Measurements from ENCODE around the gene RALGAPB. TPM values are rescaled to one million over a fixed set of nuclear protein-coding genes. Genes with fewer than 3 reads are reported as not detected.
A peak's percentile ranks its signal among the peaks of the same experiment; 100 is the strongest.

The RALGAPB gene
- total and polyA plus RNA-seq, 3 experiments from 2014 or later, result 13.9 to 35.0 (median 33.8) TPM

DNA sequence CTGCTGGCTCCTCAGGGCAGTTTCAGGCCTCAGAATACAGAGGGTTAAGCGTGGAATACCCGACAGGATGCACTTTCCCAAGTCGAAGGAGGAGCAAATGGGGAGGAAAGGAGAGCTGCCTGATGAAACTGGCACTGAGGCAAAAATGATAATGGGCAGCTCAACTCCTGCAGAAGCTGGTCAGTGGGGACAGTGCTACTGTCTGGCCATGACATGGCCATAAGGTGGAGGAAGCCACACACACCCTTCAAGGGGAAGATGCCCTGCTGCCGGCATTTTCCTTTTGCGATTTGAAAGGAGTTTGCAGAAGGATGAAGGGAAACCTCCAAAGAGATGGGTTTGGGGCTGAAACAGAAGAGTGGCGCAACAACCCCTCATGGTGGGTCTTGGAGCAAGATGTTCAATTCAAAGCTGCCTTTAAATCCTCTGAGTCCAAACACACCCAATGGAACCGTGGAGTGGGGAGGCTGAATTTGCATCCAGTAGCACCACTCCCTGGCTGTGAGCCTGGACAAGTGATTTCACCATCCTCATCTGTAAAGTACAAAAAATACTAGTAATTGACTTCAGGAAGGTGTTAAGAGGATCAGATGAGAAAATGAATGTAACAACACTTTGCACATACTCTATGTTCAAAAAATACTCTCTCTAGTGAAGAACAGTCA lies 111.6 kb downstream of the RALGAPB start:
- H3K4me3 Mint-ChIP-seq, result no peak overlapping the region
- CTCF ChIA-PET, result no interaction called here
- H3K9me3 Mint-ChIP-seq, result no peaks in the 10 kb centered on the region
- DNase-seq, result no peak
- H3K4me3 ChIP-seq (ENCODE audit: low read length), result no peak overlapping the region
- no peaks in the 10 kb centered on the region for H3K9me3 ChIP-seq (ENCODE audit: low read length)
- no peaks in the 10 kb centered on the region for H3K27me3 ChIP-seq (ENCODE audit: insufficient read depth, low read length, poor library complexity, severe bottlenecking)
- H3K27ac ChIP-seq (ENCODE audit: low read depth, low read length), result no peak overlapping the region
- no peaks in the 10 kb centered on the region for H3K36me3 ChIP-seq (ENCODE audit: insufficient read depth, low read length)
- peaks cover 5 to 9% of the 10 kb centered on the region in 2 donors for H3K27me3 Mint-ChIP-seq
- no peaks in the 10 kb centered on the region for H3K36me3 Mint-ChIP-seq
- H3K27ac Mint-ChIP-seq, result peak overlapping the region in 1 of 8 donors; percentile 38
- no peaks in the 10 kb centered on the region for H3K4me1 Mint-ChIP-seq
- no peaks in the 10 kb centered on the region for H3K4me1 ChIP-seq (ENCODE audit: insufficient read depth, low read length)
- POLR2A ChIA-PET, result no interaction called here

DNA sequence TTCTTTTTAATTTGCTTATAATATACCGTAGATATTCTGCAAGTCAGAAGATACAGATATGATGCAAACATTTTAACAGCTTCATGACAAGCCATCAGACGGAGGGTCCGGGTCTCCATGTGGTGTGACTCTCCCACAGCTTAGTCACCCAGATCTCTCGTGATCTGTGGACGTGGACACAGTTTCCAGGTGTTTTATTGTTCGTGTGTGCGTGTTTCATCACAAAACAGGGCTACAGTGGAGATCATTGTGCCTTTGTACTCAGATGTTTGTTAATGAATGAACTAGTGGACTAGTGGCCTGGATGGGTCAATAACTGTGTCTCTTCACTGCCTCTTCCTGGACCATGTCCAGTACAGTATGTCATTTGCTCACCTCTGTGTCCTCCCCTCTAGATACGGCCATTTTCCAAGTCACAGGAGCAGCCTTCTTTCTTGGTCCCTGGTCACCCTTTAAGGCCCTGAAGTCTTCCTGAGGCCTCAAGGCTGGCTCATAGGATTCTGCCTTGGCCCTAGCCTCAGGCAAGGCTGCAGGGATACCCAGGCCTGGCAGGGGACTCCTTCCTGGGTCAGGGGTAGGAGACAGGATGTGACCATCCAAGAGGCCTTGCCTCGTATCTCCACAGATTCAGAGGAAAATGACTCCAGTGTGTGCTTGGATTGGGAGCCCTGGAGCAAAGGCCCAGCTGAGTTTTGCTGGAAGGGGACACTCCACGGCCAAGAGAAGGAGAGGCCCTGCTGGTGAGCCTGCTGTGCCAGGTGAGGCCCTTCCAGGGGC lies 112.9 kb downstream of the RALGAPB start:
- DNase-seq, result no peak
- H3K9me3 Mint-ChIP-seq, result no peaks in the 10 kb centered on the region
- no peaks in the 10 kb centered on the region for H3K4me1 Mint-ChIP-seq
- H3K4me3 ChIP-seq (ENCODE audit: low read length), result no peak overlapping the region
- no peaks in the 10 kb centered on the region for H3K36me3 ChIP-seq (ENCODE audit: insufficient read depth, low read length)
- no peaks in the 10 kb centered on the region for H3K27me3 ChIP-seq (ENCODE audit: insufficient read depth, low read length, poor library complexity, severe bottlenecking)
- H3K4me3 Mint-ChIP-seq, result no peak overlapping the region
- ChIA-PET POLR2A (no interaction called here), CTCF (no interaction called here)
- H3K36me3 Mint-ChIP-seq, result no peaks in the 10 kb centered on the region
- H3K4me1 ChIP-seq (ENCODE audit: insufficient read depth, low read length), result no peaks in the 10 kb centered on the region
- H3K9me3 ChIP-seq (ENCODE audit: low read length), result no peaks in the 10 kb centered on the region
- H3K27ac ChIP-seq (ENCODE audit: low read depth, low read length), result no peak overlapping the region
- H3K27ac Mint-ChIP-seq, result no peak overlapping the region
- H3K27me3 Mint-ChIP-seq, result peaks cover 5 to 9% of the 10 kb centered on the region in 2 donors

DNA sequence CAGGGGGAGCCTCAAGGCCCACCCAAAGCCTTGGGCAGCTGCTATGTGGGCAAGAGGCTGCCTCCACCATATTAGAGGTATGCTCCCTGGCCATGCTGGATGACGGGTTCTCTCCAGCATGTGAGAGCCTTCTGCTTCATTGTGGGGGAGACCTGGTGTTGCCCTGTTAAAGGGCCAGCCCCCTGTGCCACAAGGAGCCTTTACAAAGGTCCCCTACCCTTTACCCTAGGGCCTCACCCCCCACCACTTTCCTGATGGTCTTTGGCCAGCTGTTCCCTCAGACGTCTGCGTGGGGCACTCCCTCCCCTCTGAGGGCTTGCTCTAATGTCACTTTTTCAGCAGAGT lies 113.5 kb downstream of the RALGAPB start:
- CTCF ChIA-PET, result no interaction called here
- no peak for DNase-seq
- POLR2A ChIA-PET, result no interaction called here
- Histone ChIP-seq H3K27me3 (ENCODE audit: insufficient read depth, low read length, poor library complexity, severe bottlenecking) (no peaks in the 10 kb centered on the region), H3K27ac (ENCODE audit: low read depth, low read length) (no peak overlapping the region), H3K4me1 (ENCODE audit: insufficient read depth, low read length) (no peaks in the 10 kb centered on the region), H3K36me3 (ENCODE audit: insufficient read depth, low read length) (no peaks in the 10 kb centered on the region), H3K4me3 (ENCODE audit: low read length) (no peak overlapping the region), H3K9me3 (ENCODE audit: low read length) (no peaks in the 10 kb centered on the region)
- peaks cover 5 to 9% of the 10 kb centered on the region in 2 donors for H3K27me3 Mint-ChIP-seq
- H3K4me3 Mint-ChIP-seq, result no peak overlapping the region
- no peaks in the 10 kb centered on the region for H3K9me3 Mint-ChIP-seq
- H3K27ac Mint-ChIP-seq, result no peak overlapping the region
- no peaks in the 10 kb centered on the region for H3K4me1 Mint-ChIP-seq
- H3K36me3 Mint-ChIP-seq, result no peaks in the 10 kb centered on the region

DNA sequence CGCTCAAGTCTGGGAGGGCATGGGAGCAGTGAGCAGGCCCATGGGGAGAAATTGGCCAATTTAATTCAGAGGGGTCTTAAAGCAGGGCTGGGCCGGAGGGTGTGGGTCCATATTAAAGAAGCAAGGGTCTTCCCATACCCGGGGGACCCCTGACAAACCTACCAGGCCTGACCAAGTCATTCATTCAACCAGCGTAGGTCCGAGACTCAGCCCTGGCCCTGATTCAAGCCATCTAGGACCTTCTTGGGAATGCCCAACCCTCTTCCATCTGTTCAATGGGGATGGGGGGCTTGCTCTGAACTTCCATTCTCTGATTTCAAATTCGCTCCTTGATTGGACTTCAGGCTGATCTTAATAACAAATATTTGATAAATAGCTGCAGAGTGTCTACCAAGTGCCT lies 115.7 kb downstream of the RALGAPB start:
- CTCF ChIA-PET, result no interaction called here
- no peak overlapping the region for H3K4me3 ChIP-seq (ENCODE audit: low read length)
- no peaks in the 10 kb centered on the region for H3K36me3 Mint-ChIP-seq
- H3K27ac Mint-ChIP-seq, result peak overlapping the region in 1 of 8 donors; percentile 61
- no peaks in the 10 kb centered on the region for H3K9me3 ChIP-seq (ENCODE audit: low read length)
- no peak for DNase-seq
- H3K27me3 ChIP-seq (ENCODE audit: insufficient read depth, low read length, poor library complexity, severe bottlenecking), result no peaks in the 10 kb centered on the region
- peaks cover 9 to 11% of the 10 kb centered on the region in 2 donors for H3K27me3 Mint-ChIP-seq
- H3K4me3 Mint-ChIP-seq, result no peak overlapping the region
- H3K9me3 Mint-ChIP-seq, result no peaks in the 10 kb centered on the region
- POLR2A ChIA-PET, result no interaction called here
- no peaks in the 10 kb centered on the region for H3K4me1 Mint-ChIP-seq
- H3K27ac ChIP-seq (ENCODE audit: low read depth, low read length), result no peak overlapping the region
- H3K36me3 ChIP-seq (ENCODE audit: insufficient read depth, low read length), result no peaks in the 10 kb centered on the region
- H3K4me1 ChIP-seq (ENCODE audit: insufficient read depth, low read length), result no peaks in the 10 kb centered on the region

DNA sequence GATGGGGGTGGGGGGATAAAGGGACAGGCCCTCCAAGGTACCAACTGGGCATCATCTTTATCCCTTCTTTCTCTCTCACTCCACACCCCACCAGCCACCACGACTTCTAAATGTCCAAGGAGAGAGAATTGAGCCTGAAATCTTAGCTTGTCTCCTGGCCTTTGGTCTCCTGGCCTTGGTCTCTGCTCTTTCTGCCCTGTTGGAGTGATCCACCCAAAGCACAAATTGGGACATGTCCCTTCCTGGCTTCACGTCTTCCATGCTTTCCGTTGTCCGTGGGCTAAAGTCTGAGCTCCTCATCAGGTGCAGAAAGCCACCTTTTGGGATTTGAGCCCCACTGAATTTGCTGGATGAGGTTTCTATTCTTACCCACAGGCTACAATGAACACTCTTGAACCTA lies 116.7 kb downstream of the RALGAPB start:
- H3K27ac Mint-ChIP-seq, result no peak overlapping the region
- POLR2A ChIA-PET, result no interaction called here
- H3K9me3 ChIP-seq (ENCODE audit: low read length), result no peaks in the 10 kb centered on the region
- CTCF ChIA-PET, result no interaction called here
- H3K27me3 ChIP-seq (ENCODE audit: insufficient read depth, low read length, poor library complexity, severe bottlenecking), result no peaks in the 10 kb centered on the region
- no peaks in the 10 kb centered on the region for H3K4me1 Mint-ChIP-seq
- no peak for DNase-seq
- no peaks in the 10 kb centered on the region for H3K36me3 Mint-ChIP-seq
- no peak overlapping the region for H3K27ac ChIP-seq (ENCODE audit: low read depth, low read length)
- no peaks in the 10 kb centered on the region for H3K36me3 ChIP-seq (ENCODE audit: insufficient read depth, low read length)
- H3K4me1 ChIP-seq (ENCODE audit: insufficient read depth, low read length), result no peaks in the 10 kb centered on the region
- H3K4me3 Mint-ChIP-seq, result no peak overlapping the region
- H3K9me3 Mint-ChIP-seq, result no peaks in the 10 kb centered on the region
- H3K27me3 Mint-ChIP-seq, result peaks cover 9 to 11% of the 10 kb centered on the region in 2 donors
- no peak overlapping the region for H3K4me3 ChIP-seq (ENCODE audit: low read length)

DNA sequence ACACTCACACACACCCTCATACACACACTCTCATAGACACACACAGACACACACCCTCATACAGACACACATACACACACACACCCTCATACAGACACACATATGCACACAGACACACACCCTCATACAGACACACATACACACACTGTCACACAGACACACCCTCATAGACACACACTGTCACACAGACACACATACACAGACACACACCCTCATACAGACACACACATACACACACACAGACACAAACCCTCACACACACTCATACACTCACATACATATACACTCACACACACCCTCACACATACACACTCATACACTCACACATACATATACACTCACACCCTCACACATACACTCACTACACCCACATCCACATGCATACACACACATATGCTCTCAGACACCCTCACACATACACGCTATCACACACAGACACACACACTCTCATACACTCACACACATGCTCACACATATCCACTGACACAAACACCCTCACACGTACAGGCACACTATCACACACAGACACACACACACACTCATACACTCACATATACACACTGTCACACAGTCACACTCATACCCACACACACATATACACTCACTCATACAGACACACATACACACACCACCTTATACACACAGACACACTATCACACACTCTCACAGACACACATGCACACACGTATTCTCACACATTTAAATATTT lies 117.5 kb downstream of the RALGAPB start:
- H3K27ac ChIP-seq (ENCODE audit: low read depth, low read length), result no peak overlapping the region
- H3K27ac Mint-ChIP-seq, result no peak overlapping the region
- H3K4me3 ChIP-seq (ENCODE audit: low read length), result no peak overlapping the region
- ChIA-PET POLR2A (no interaction called here), CTCF (no interaction called here)
- H3K9me3 Mint-ChIP-seq, result no peaks in the 10 kb centered on the region
- no peaks in the 10 kb centered on the region for H3K36me3 Mint-ChIP-seq
- DNase-seq, result no peak
- H3K27me3 ChIP-seq (ENCODE audit: insufficient read depth, low read length, poor library complexity, severe bottlenecking), result no peaks in the 10 kb centered on the region
- no peak overlapping the region for H3K4me3 Mint-ChIP-seq
- no peaks in the 10 kb centered on the region for H3K36me3 ChIP-seq (ENCODE audit: insufficient read depth, low read length)
- no peaks in the 10 kb centered on the region for H3K4me1 ChIP-seq (ENCODE audit: insufficient read depth, low read length)
- peaks cover 9 to 11% of the 10 kb centered on the region in 2 donors for H3K27me3 Mint-ChIP-seq
- H3K9me3 ChIP-seq (ENCODE audit: low read length), result no peaks in the 10 kb centered on the region
- H3K4me1 Mint-ChIP-seq, result no peaks in the 10 kb centered on the region

DNA sequence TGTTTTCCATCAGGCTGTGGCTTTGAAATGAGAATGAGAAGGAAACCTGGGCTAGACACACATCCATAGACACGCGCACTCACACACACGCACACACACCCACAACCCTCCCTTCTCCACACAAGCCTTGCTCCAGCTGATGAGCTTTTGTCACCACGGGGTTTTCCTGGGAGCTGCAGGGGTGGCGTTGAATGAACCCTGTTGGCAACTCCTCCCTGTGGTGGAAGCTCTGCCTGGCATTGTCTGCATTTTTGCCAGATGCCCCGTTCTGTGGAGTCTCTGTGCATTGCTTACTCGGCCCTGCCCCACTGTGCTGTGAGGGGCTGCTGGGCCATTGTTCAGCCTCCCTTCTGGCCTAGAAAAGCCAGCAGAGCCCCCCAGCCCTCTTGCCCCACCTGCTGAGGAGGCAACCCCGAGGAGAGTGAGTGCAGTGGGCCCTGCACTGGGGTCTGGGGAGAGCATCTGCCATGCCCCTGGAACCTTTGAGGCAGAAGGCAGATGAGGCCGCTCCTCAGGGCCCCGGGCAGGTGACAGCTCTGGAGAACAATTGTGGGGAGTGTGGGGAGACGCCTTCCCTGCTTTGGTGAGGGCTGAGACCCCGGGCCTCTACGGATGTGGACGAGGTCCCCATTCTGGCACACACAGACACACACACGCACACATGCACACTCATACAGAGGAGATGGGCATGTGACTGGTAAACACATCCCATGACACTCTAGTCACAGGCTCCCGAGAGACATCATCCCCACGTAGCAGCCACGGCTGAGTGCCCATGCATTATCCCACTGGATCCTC lies 118.2 kb downstream of the RALGAPB start:
- DNase-seq, result no peak
- Mint-ChIP-seq H3K4me3 (no peak overlapping the region), H3K36me3 (no peaks in the 10 kb centered on the region), H3K27ac (no peak overlapping the region), H3K9me3 (no peaks in the 10 kb centered on the region), H3K27me3 (peaks cover 9 to 11% of the 10 kb centered on the region in 2 donors), H3K4me1 (no peaks in the 10 kb centered on the region)
- Histone ChIP-seq H3K4me1 (ENCODE audit: insufficient read depth, low read length) (no peaks in the 10 kb centered on the region), H3K27me3 (ENCODE audit: insufficient read depth, low read length, poor library complexity, severe bottlenecking) (no peaks in the 10 kb centered on the region), H3K9me3 (ENCODE audit: low read length) (no peaks in the 10 kb centered on the region), H3K27ac (ENCODE audit: low read depth, low read length) (no peak overlapping the region), H3K4me3 (ENCODE audit: low read length) (no peak overlapping the region), H3K36me3 (ENCODE audit: insufficient read depth, low read length) (no peaks in the 10 kb centered on the region)
- POLR2A ChIA-PET, result no interaction called here
- CTCF ChIA-PET, result no interaction called here
